GM12878 (cell line): ENCODE data around the gene DLX6. TPM values are rescaled to one million over a fixed set of nuclear protein-coding genes. Genes with fewer than 3 reads are reported as not detected.

Source experiments
- ATAC-seq: fragments of 200-7000 bp; cut with Tn5 transposase; 3 replicates; pipeline ENCODE4 v1.9.1; 2020; ENCODE audit warnings: mild to moderate bottlenecking, moderate library complexity
- BruUV-seq: library from RNA; stranded (reverse); fragments of 400-500 nt; replicated peaks from 2 replicates; lab custom pipeline; 2021; lab: Mats Ljungman, UMichigan
- CTCF ChIA-PET: fragments of 300-600 bp; sonication (Branson Sonifier 250); formaldehyde crosslinking; extraction: SDS; loops from one replicate; lab custom pipeline; 2021; ENCODE audit warnings: inconsistent platforms; lab: Yijun Ruan, JAX
- POLR2A ChIA-PET: fragments of 350-600 bp; formaldehyde crosslinking; extraction: SDS; loops from one replicate; lab custom pipeline; 2021; ENCODE audit warnings: inconsistent platforms; lab: Charles Lee
- RAD21 ChIA-PET: fragments of 300-600 bp; sonication (Branson Sonifier 250); formaldehyde crosslinking; loops from one replicate; lab custom pipeline; 2023; ENCODE audit warnings: antibody characterized with exemption; ENCODE audit not compliant: unreplicated experiment; lab: Charles Lee
- SMC1A ChIA-PET: fragments of 300-600 bp; sonication (Branson Sonifier 250); formaldehyde crosslinking; loops from one replicate; lab custom pipeline; 2023; ENCODE audit not compliant: unreplicated experiment, uncharacterized antibody; lab: Charles Lee
- DNase-seq: peaks from one replicate; pipeline ENCODE4 v3.0.0-alpha.2; 2011; ENCODE audit warnings: low read depth, low spot score
- FAIRE-seq: peaks from 3 replicates; lab custom pipeline; 2011; peaks lifted over from hg19 to GRCh38; lab: Jason Lieb, UNC
- H2AFZ ChIP-seq: 2 replicates; pipeline ENCODE4 v1.6.0; 2011; ENCODE audit warnings: low read depth, low read length, control low read depth; ENCODE audit not compliant: control insufficient read depth
- H3K27ac ChIP-seq: 2 replicates; pipeline ENCODE4 v1.5.1; 2011; ENCODE audit warnings: control low read depth; ENCODE audit not compliant: control insufficient read depth, insufficient read depth
- H3K27me3 ChIP-seq, 2 experiments: replicated peaks in 1 of 2; 2 replicates each; pipeline versions ENCODE4 v1.6.0 to v1.6.1; 2011; ENCODE audit warnings: low read length in 1 of 2; ENCODE audit not compliant: control insufficient read depth in 2 of 2, insufficient read depth in 2 of 2
- H3K36me3 ChIP-seq, 2 experiments: 2 replicates each; pipeline ENCODE4 v1.5.1; 2011; ENCODE audit warnings: low read length in 1 of 2; ENCODE audit not compliant: control insufficient read depth in 2 of 2, insufficient read depth in 2 of 2
- H3K4me1 ChIP-seq: 2 replicates; pipeline ENCODE4 v1.6.1; 2011; ENCODE audit warnings: mild to moderate bottlenecking, low read length, moderate library complexity, mixed read lengths; ENCODE audit not compliant: control insufficient read depth, insufficient read depth
- H3K4me2 ChIP-seq: 2 replicates; pipeline ENCODE4 v1.6.0; 2011; ENCODE audit warnings: control low read depth; ENCODE audit not compliant: control insufficient read depth, insufficient read depth
- H3K4me3 ChIP-seq: fragments of 200-600 bp; sonication (generic); 2 replicates; pipeline ENCODE4 v1.5.1; 2016
- H3K79me2 ChIP-seq: 2 replicates; pipeline ENCODE4 v1.6.0; 2011; ENCODE audit warnings: low read length; ENCODE audit not compliant: control insufficient read depth, insufficient read depth
- H3K9ac ChIP-seq: 2 replicates; pipeline ENCODE4 v1.8.0; 2011; ENCODE audit warnings: low read length, control low read depth, mixed read lengths; ENCODE audit not compliant: control insufficient read depth, insufficient read depth
- H3K9me3 ChIP-seq: replicated peaks from 3 replicates; pipeline ENCODE4 v1.5.1; 2011; ENCODE audit warnings: mild to moderate bottlenecking, low read length; ENCODE audit not compliant: control insufficient read depth, insufficient read depth
- H4K20me1 ChIP-seq: 2 replicates; pipeline ENCODE4 v1.6.0; 2011; ENCODE audit not compliant: control insufficient read depth, insufficient read depth
- ASH2L ChIP-seq: fragments of 300-600, 200-600 bp; sonication (generic); IDR thresholded peaks from 2 replicates; pipeline ENCODE4 v1.6.1; 2017; ENCODE audit warnings: low read depth, mild to moderate bottlenecking, borderline replicate concordance
- BHLHE40 ChIP-seq, 2 experiments: fragments of 450-650 bp in 1 of 2; IDR thresholded peaks; 2 replicates each; pipeline ENCODE4 v1.6.1; 2011 to 2017; ENCODE audit warnings: low read depth in 2 of 2, borderline replicate concordance in 1 of 2, improper control_type of control experiment in 1 of 2, low read length in 1 of 2, mild to moderate bottlenecking in 1 of 2
- CHD2 ChIP-seq: IDR thresholded peaks from 2 replicates; pipeline ENCODE4 v1.6.1; 2011; ENCODE audit warnings: low read depth, low read length, improper control_type of control experiment, borderline replicate concordance
- EGR1 ChIP-seq, 2 experiments: IDR thresholded peaks; 1 replicate in 1 of 2; 2 replicates in 1 of 2; pipeline ENCODE4 v1.6.1; 2011 to 2012; ENCODE audit warnings: low read depth in 2 of 2, low read length in 2 of 2, borderline replicate concordance in 1 of 2, mild to moderate bottlenecking in 1 of 2, moderate library complexity in 1 of 2
- ETV6 ChIP-seq, 2 experiments: fragments of 450-650 bp in 1 of 2; IDR thresholded peaks in 1 of 2; conservative IDR thresholded peaks in 1 of 2; 2 replicates each; pipeline ENCODE4 v1.6.1; 2014; ENCODE audit warnings: antibody characterized with exemption in 1 of 2, borderline replicate concordance in 1 of 2, low read depth in 1 of 2, mild to moderate bottlenecking in 1 of 2, moderate library complexity in 1 of 2
- GABPA ChIP-seq: IDR thresholded peaks from 2 replicates; pipeline ENCODE4 v1.6.1; 2014; ENCODE audit warnings: antibody characterized with exemption, low read depth, mild to moderate bottlenecking, inconsistent platforms
- GATAD2B ChIP-seq: fragments of 450-650 bp; conservative IDR thresholded peaks from 2 replicates; pipeline ENCODE4 v1.6.1; 2017; ENCODE audit warnings: low read depth, mild to moderate bottlenecking, moderate library complexity
- HDAC6 ChIP-seq: fragments of 200-600 bp; sonication (generic); IDR thresholded peaks from one replicate; pipeline ENCODE4 v1.8.0; 2017; ENCODE audit warnings: antibody characterized with exemption; ENCODE audit not compliant: unreplicated experiment
- IKZF1 ChIP-seq: fragments of 450-650 bp; conservative IDR thresholded peaks from 2 replicates; pipeline ENCODE4 v1.6.1; 2017; ENCODE audit warnings: antibody characterized with exemption, mild to moderate bottlenecking
- MEF2B ChIP-seq: fragments of 450-650 bp; IDR thresholded peaks from 2 replicates; pipeline ENCODE4 v1.6.1; 2018; ENCODE audit warnings: mild to moderate bottlenecking, moderate library complexity; ENCODE audit not compliant: partially characterized antibody, poor library complexity, severe bottlenecking
- PML ChIP-seq: IDR thresholded peaks from 2 replicates; pipeline ENCODE4 v1.6.1; 2012; ENCODE audit warnings: low read length, inconsistent platforms
- RAD21 ChIP-seq: IDR thresholded peaks from 2 replicates; pipeline ENCODE4 v1.6.1; 2011; ENCODE audit warnings: mild to moderate bottlenecking, low read depth, low read length, moderate library complexity; ENCODE audit not compliant: insufficient read depth
- SIX5 ChIP-seq: IDR thresholded peaks from 2 replicates; pipeline ENCODE4 v1.6.1; 2011; ENCODE audit warnings: mild to moderate bottlenecking, low read depth, low read length, moderate library complexity; ENCODE audit not compliant: severe bottlenecking
- SMC3 ChIP-seq: IDR thresholded peaks from 2 replicates; pipeline ENCODE4 v1.6.1; 2011; ENCODE audit warnings: low read length, improper control_type of control experiment, borderline replicate concordance
- SREBF2 ChIP-seq: IDR thresholded peaks from 2 replicates; pipeline ENCODE4 v1.6.1; 2012; ENCODE audit warnings: mild to moderate bottlenecking, low read length
- STAT3 ChIP-seq: IDR thresholded peaks from 2 replicates; pipeline ENCODE4 v1.6.1; 2011; ENCODE audit warnings: low read depth, low read length, improper control_type of control experiment
- TCF12 ChIP-seq: IDR thresholded peaks from 2 replicates; pipeline ENCODE4 v1.6.1; 2011; ENCODE audit warnings: low read depth, mild to moderate bottlenecking, low read length
- in situ Hi-C: fragments of 300-500 bp; cut with MboI; formaldehyde crosslinking; loops from 9 replicates; pipeline ENCODE4 v1.14.3; 2018; ENCODE audit warnings: mixed read lengths
- intact Hi-C: fragments of 100-400 bp; cut with micrococcal nuclease; formaldehyde crosslinking; loops from one replicate; pipeline ENCODE4 v1.14.2; 2022; ENCODE audit not compliant: unreplicated experiment
- polyA plus RNA-seq, 11 experiments: library from polyadenylated mRNA; depleted of rRNA in 4 of 11; unstranded in 6 of 11; stranded (reverse) in 5 of 11; fragments of >200 nt; fragmentation: Nextera tagmentation in 4 of 11; fragmentation: Illumina TruSeq in 1 of 11; extraction: Ambion mirVana in 4 of 11; extraction: Trizol in 1 of 11; gene quantifications; 1 replicate in 1 of 11; 2 replicates in 10 of 11; pipeline versions ENCODE4 v1.2.1 to v1.2.3, GENCODE V29; 2011 to 2016; ENCODE audit warnings: inconsistent platforms in 2 of 11, missing spikeins in 2 of 11, low read depth in 1 of 11
- total RNA-seq, 4 experiments: library from RNA; depleted of rRNA in 3 of 4; stranded (reverse); fragments of >200 nt in 3 of 4; fragmentation: Illumina TruSeq in 1 of 4; extraction: Trizol in 1 of 4; gene quantifications; 2 replicates each; pipeline versions ENCODE4 v1.2.1 to v1.2.3, GENCODE V29; 2013 to 2021

DLX6 gene
- total and polyA plus RNA-seq, 10 of the 15 experiments (the other 5 are each of a cell fraction or from before 2014, with no cell fraction given), result not detected

GRCh38 chr7:96977445-96977844 is 27.9 kb upstream of the DLX6 start:
- Histone ChIP-seq H3K4me1 (no peaks in the 10 kb centered on the region), H3K79me2 (no peaks in the 10 kb centered on the region), H4K20me1 (no peaks in the 10 kb centered on the region), H3K4me3 (no peak overlapping the region), H3K9ac (no peak overlapping the region), H3K4me2 (no peak overlapping the region), H3K27ac (no peak overlapping the region), H3K27me3 (no peaks in the 10 kb centered on the region), H3K36me3 (no peaks in the 10 kb centered on the region), H3K9me3 (no peaks in the 10 kb centered on the region), H2AFZ (no peak overlapping the region)
- ChIA-PET SMC1A (no interaction called here), RAD21 (no interaction called here), CTCF (no interaction called here), POLR2A (no interaction called here)
- intact Hi-C loops, result no loop called here
- no peak for ATAC-seq
- DNase-seq, result no peak
- in situ Hi-C loops, result no loop called here
- no peak for FAIRE-seq
- BruUV-seq, result no TSS peak
- TF ChIP-seq GATAD2B (no peak), RAD21 (no peak), BHLHE40 (IDR thresholded peaks at IDR 0.05; ENCODE audit: borderline replicate concordance in 1 of 2, low read depth in 2 of 2, low read length in 1 of 2) (no peak), EGR1 (IDR thresholded peaks at IDR 0.05; ENCODE audit: borderline replicate concordance in 1 of 2, low read depth in 2 of 2, low read length in 2 of 2) (no peak), STAT3 (no peak), IKZF1 (no peak), TCF12 (no peak), ETV6 (conservative IDR thresholded peaks at IDR 0.05 in 1 of 2, IDR thresholded peaks at IDR 0.05 in 1 of 2; ENCODE audit: borderline replicate concordance in 1 of 2, low read depth in 1 of 2) (no peak), MEF2B (no peak), PML (no peak), SMC3 (no peak), SIX5 (no peak), CHD2 (no peak), SREBF2 (no peak), GABPA (no peak), HDAC6 (no peak), ASH2L (no peak)
